ENCODE results near the gene NUDCD3. TPM values are rescaled to one million over a fixed set of nuclear protein-coding genes. Genes with fewer than 3 reads are reported as not detected.

NUDCD3 gene
- total and polyA plus RNA-seq, 2 of the 8 experiments (the other 6 are each of a cell fraction or from before 2014, with no cell fraction given): 35.2 to 93.7 TPM

DNA sequence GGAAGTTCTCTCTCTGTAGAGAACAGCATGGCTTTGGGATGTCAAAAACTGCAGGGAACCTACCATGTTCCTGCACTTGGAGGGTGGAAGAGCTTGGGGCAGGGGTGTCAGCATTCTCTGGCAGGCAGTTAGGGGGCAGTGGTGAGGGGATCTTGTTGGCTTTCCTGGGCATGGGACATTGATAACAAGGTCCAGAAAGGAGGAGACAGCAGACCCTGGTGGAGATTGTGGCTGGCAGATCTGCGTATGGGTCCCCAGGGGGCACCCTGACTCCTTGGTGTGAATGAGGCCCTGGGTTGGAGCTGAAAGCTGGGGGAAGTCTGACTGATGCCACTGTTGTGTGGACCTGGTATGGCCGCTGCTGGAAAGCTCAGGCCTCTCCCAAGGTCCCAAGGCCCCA, 142.2 kb downstream of the NUDCD3 start (continued):
- TF ChIP-seq GABPA (IDR thresholded peaks at IDR 0.05; ENCODE audit: borderline replicate concordance, insufficient read depth, low read length): no peak

All from H1 (cell line).